Limb (tissue), 2 donors: ENCODE results near the gene KAT2A.
A peak's percentile ranks its signal among the peaks of the same experiment; 100 is the strongest.

Experiments used
- DNase-seq, 2 donors: peaks; one replicate each; pipeline ENCODE4 v3.0.0-alpha.2; 2016; ENCODE audit errors: extremely low spot score in 2 of 2

KAT2A gene

GRCh38 chr17:42094375-42095069 lies 26.6 kb downstream of the KAT2A start:
- no peak for DNase-seq

GRCh38 chr17:42092939-42093338 lies 28.2 kb downstream of the KAT2A start:
- no peak for DNase-seq

- no peak for DNase-seq
These were observed 30.0 kb downstream of the KAT2A start for GRCh38 chr17:42090964-42091790.

- DNase-seq: no peak
These were observed 32.4 kb downstream of the KAT2A start for GRCh38 chr17:42088736-42089135.

- DNase-seq: peak in 1 of 2 donors; percentile 57
These were observed 33.1 kb downstream of the KAT2A start for GRCh38 chr17:42087736-42088705.

- no peak for DNase-seq
These were observed 34.0 kb downstream of the KAT2A start for GRCh38 chr17:42087042-42087701.

GRCh38 chr17:42081516-42082129 lies 39.5 kb downstream of the KAT2A start:
- no peak for DNase-seq

GRCh38 chr17:42079541-42079940 lies 41.6 kb downstream of the KAT2A start:
- no peak for DNase-seq

- no peak for DNase-seq
These were observed 42.6 kb downstream of the KAT2A start for GRCh38 chr17:42078396-42079043.

- DNase-seq: no peak
These were observed 43.4 kb downstream of the KAT2A start for GRCh38 chr17:42077755-42078154.

- no peak for DNase-seq
These were observed 44.2 kb downstream of the KAT2A start for GRCh38 chr17:42076797-42077559.

- DNase-seq: no peak
These were observed 45.4 kb downstream of the KAT2A start for GRCh38 chr17:42075789-42076188.

GRCh38 chr17:42072323-42073187 lies 48.6 kb downstream of the KAT2A start:
- no peak for DNase-seq

GRCh38 chr17:42071810-42072209 lies 49.4 kb downstream of the KAT2A start:
- no peak for DNase-seq

GRCh38 chr17:42068979-42069378 lies 52.2 kb downstream of the KAT2A start:
- DNase-seq: no peak

- DNase-seq: peak in 1 of 2 donors; percentile 79
These were observed 53.6 kb downstream of the KAT2A start for GRCh38 chr17:42067371-42068091.

- no peak for DNase-seq
These were observed 56.0 kb downstream of the KAT2A start for GRCh38 chr17:42065201-42065600.
